GM21515 (cell line): Measurements from ENCODE around the gene ST8SIA1.

Source experiments
- ATAC-seq: cut with Tn5 transposase; IDR thresholded peaks from one replicate; pipeline ENCODE4 v1.9.1; 2021; ENCODE audit not compliant: unreplicated experiment

ST8SIA1 gene

GRCh38 chr12:22246217-22246846 lies 88.2 kb downstream of the ST8SIA1 start:
- no peak for ATAC-seq

- ATAC-seq: no peak
Observed at GRCh38 chr12:22242726-22243125, 91.8 kb downstream of the ST8SIA1 start.

- no peak for ATAC-seq
Observed at GRCh38 chr12:22238211-22238610, 96.3 kb downstream of the ST8SIA1 start.

DNA sequence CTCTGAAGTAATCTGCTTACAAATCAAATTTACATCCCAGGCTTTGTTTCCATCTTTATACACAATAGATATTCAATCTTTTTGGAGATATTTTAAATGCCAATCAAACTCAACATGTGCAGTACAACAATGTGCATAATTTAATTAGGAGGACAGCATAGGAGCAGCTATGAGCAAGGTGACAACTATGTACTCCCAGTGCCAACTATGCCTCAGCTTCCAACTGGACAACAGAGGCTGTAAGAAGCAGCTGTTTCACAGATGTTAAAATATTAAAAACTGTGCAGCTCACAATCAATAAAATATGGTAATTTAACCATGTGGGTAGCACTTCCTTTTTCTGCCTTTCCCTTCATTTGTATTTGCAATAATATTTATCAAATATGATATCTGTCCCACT lies 99.9 kb downstream of the ST8SIA1 start:
- no peak for ATAC-seq

- no peak for ATAC-seq
Observed at GRCh38 chr12:22231836-22232235, 102.7 kb downstream of the ST8SIA1 start.

GRCh38 chr12:22231078-22231477 lies 103.4 kb downstream of the ST8SIA1 start:
- ATAC-seq: no peak

- ATAC-seq: no peak
Observed at GRCh38 chr12:22230280-22230794, 104.2 kb downstream of the ST8SIA1 start.

DNA sequence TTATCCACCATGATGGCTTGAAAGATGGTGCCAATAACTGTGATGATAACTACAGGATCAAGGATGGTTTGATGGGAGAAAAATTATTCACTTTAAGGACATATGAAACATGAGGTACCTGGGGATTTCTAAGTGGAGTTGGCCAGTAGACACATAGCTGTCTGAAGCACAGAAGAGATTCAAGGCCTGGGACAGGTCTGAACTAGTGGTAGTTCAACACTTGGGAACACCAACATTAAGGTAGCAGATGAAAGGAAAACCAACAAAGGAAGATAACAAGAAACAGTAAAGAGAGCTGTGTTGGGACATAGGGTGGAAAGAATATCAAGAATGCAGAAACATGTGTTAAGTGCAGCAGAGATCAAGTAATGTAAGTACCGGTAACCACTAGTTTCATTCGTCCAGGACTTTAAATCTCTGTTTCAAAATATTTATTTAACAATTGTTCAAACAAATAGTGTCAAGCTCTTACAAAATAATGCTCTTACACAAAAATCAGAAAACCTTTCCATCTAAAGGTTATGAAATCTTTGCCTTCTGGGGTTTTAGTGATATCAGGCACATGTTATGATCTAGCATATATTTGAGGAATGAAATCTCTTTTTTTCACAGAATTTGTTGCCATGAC lies 104.7 kb downstream of the ST8SIA1 start:
- no peak for ATAC-seq

DNA sequence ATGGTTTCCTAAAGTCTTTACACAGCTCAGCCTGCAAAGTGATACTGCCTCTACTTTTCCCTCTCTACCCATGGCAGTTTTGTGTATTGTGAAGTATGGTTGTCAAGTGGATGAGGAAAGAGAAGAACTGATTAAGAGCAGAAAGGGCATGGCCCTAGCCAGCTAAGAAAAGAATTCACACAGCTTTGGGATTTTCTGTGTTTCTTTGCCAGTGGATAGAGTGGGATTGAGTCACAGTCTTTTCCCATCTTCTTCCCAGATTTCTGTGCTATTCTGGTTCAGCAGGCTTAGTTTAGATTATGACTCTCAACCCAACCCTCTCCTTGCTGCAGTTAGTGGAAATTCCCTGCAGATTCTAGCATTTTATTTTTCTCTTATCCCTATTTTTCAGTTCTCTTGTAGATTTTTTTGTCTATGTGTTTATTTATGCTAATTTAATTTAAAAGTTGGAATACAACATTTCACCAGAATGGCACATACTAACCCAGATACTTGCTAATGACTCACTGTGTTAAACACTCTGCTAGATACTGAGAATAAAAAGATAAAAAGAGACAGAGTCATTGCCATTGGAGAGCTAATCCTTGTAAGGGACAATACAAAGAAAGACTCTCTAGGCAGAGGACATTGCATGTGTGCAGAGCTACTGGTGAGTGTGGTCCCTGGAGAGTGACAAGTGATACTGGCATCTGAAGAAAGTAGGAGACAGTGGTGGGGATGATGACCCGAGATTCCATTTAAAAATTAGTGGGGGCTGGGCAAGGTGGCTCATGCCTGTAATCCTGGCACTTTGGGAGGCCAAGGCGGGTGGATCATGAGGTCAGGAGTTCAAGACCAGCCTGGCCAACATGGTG lies 106.3 kb downstream of the ST8SIA1 start:
- no peak for ATAC-seq

- ATAC-seq: no peak
Observed at GRCh38 chr12:22223356-22223755, 111.2 kb downstream of the ST8SIA1 start.

DNA sequence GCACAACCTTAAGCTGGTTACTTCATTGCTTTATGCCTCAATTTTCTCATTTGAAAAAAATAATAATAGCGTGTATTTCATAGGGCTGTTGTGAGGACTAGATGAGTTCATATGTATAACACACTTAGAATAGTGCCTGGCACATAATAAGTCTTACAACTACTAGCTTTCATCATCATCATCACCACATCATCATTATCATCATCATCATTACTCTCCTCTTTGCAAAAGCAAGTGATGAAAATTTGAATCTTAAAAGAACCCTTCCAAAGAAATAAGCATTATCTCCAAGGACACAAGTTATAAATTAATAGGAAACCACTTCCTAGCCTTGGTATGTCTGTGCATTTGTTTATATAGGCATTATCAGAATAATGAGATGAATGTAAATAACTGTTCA lies 117.0 kb downstream of the ST8SIA1 start:
- no peak for ATAC-seq

DNA sequence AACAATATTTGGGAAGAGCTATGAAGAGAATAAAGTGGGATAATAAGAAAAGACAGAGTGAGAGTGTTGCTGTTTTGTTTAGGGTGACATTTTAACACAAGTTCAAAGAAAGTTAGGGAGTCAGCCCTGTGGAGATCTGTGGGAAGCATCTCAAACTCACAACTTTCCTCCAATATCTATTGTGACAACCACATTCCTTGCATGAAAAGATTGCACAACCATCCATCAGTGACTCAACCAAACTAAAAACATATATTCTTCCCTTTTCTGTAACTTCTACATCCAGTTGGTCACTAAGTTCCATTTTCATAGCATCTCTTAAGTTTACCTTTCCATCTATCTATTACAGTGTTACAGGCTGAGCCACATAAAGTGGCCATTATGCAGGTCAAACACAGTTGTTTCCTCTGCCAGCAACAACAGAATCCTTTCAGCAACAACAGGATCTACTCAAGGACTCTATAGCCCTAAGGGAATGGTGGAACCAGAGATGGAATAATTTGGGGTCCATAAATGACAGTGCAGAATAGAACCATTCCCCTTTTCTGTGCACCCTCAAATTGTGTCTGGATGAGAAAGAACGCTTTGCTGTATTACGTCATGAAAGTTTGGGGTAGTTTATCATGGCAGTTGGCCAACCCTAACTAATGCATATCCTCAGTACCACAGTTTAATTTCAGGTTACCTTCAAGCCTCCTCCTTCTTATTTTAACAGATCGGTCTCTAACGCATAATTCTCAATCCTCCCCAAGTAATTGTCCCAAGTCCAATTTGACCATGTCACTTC lies 118.8 kb downstream of the ST8SIA1 start:
- no peak for ATAC-seq

DNA sequence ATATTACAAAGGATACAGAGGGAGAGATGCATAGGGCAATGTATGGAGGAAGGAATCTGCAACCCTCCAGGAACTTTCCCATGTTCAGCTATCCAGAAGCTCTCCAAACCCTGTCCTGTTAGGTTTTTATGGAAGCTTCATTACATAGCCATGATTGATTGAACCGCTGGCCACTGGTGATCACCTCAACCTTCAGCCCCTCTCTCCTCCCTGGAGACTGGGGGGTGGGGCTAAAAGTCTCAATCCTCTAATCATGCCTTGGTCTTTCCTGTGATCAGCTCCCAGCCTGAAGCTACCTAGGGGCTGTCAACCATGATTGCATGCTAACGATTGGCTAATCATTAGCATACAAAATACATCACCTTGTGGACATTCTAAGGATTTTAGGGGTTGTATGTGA lies 123.4 kb downstream of the ST8SIA1 start:
- ATAC-seq: no peak

GRCh38 chr12:22209422-22209821 lies 125.1 kb downstream of the ST8SIA1 start:
- ATAC-seq: no peak

DNA sequence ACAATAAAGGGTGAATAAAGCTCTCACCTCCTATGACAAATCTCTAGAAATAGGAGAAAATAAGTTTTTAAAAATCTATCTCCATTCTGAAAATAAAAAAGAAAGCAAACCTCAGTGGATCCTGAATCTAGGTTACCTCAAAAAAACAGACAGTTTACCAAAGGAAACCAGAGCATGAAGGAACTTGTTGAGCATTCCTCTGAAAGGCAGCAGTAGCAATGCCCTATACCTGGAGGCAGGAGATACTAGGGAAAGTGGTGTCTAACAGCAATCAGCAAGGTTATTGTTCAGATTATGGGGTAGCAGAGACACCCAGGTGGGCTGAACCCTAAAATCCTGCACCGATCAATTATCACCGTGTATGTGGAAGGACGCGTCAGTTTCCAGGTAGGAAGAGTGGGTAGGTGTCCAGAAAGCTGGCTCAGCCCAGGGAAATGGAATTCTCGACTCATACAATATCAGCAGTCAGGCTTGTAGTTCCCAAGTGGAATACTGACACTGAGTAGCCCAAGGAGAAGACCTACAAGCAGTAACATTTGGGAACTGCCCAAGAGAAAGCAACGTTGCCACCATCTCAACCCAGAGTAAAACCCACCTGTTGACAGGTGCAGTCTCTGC lies 128.3 kb downstream of the ST8SIA1 start:
- no peak for ATAC-seq

DNA sequence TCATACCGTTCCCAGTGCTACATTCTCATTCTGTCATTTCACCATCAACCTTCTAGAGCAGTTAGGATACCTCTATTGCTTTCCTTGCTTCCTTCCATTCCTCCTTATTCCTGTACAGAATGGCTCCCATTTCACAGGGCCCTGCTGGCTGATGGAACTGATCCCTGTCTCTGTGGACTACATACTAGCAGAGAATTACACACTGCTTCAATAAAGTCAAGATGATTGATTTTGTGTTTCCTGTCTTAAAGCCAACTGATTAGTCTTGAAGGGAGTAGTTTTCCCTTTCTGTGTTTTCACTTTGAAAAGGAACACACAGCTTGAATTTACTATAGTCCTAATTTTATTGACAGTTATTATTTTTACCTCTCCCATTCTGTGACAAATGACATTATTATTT lies 130.1 kb downstream of the ST8SIA1 start:
- no peak for ATAC-seq

DNA sequence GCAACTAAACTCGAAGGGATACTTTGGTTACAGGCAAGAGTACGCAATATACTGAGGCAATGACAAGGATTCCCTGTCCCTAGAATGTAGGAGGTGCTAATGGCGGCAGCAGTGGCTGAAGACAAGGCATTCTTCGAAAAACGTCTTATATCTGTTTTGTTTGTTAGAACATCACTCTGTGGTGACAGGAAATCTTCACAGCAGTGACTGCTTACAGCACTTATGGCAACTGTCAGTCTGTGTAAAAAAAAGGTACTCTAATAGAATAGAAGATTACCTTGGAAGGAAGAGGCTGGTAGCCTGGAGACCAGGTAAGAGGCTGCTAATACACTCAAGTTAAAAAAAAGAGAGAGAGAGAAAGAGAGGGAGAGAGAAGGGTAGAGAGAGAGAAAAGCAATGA lies 131.7 kb downstream of the ST8SIA1 start:
- ATAC-seq: no peak

GRCh38 chr12:22201101-22201500 lies 133.4 kb downstream of the ST8SIA1 start:
- ATAC-seq: no peak

- ATAC-seq: no peak
Observed at GRCh38 chr12:22196236-22196635, 138.3 kb downstream of the ST8SIA1 start.

DNA sequence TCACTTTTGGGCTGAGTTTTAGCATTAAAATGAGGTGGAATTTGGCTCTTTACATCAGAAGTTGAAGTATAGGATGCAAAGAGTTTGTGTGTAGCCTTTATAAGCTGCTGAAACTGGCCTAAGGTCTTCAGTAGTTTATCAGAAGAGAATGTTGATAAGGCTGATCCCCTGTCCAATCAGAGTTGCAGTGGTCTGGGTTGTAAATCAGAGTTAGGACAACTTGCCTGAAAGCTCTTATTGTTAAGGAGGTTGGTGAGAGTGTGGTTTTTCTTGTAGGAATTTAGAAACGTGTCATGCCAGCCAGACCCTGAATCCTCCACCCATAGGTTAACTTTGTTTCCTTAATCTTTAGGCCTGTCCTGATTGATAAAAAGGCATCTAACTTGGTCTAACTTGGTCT lies 143.5 kb downstream of the ST8SIA1 start:
- no peak for ATAC-seq

DNA sequence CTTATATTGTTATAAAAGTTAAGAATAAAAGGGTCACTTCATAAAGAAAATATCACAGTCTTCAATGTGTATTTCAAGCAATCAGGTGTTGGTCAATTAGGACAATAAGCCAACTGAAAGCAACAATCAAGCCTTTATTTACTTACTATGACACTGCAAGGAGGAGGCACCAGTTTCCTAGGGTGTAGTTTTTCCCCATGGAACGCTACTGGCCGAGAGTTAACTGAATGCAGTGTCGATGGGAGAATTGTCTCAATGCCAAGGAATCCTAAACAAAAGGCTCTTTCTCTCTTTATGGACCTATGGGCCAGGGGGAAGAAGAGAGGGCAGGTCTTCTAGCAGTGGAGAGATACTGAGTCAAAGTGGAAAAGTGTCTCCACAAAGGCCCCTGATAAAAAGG lies 146.1 kb downstream of the ST8SIA1 start:
- ATAC-seq: no peak
